Activated CD4-positive, CD25-positive, alpha-beta regulatory T cell treated with anti-CD3 and anti-CD28 coated beads, Interleukin-2, amount 50 U/mL, for 24 hours (primary cell): ENCODE measurements around the gene KDM8.
"Not testable (repeated sequence)": the region's sequence is repeated elsewhere in the genome, so short reads cannot be mapped to it uniquely, and the experiment has no call there.

Experiments used
- ATAC-seq, 2 donors: fragments of 150-1000 bp; cut with Tn5 transposase; one replicate each; pipeline ENCODE4 v1.10.0; 2021; ENCODE audit warnings: mild to moderate bottlenecking in 1 of 2, moderate library complexity in 1 of 2

The KDM8 gene

DNA sequence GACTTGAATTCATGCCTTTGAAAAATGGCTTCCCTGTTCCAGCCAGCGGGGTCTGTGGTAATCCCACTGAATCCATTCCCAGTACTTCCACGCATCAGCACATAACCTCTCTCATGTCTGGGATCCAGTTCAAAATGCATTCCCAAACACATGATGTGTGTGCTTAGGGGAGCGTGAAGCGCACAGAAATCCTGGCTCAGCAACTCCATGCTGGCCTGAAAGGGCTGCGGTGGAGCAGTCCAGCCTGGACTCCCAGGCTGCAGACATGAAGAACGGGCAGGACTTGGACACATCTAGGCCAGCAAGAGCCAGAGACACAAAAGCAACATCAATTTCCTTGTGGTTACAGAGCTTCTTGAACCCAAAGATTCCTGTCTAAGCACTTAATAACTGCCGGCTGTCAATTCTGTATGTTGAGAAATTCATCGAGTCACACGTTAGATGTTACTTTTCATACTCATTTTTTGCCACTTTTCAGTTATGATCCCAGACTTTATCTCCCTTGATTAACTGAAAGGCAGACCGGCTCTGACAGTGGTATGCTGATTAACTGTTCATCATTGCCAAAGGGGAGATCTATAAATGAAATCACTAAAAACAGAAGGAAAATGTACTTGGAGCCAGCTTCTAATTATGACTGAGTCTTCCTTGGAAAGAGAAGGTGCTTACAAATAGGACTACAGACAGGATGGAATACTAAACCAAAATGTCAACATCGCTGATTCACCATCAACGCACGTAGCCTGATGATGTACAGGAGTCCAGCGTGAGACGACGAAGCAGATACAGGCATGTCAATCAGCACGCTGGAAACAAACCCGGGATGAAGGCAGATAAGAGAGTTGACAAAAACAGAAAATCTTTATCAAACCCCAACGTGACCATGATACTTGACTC lies 42.2 kb downstream of the KDM8 start:
- ATAC-seq: peak; percentile 90 to 93

DNA sequence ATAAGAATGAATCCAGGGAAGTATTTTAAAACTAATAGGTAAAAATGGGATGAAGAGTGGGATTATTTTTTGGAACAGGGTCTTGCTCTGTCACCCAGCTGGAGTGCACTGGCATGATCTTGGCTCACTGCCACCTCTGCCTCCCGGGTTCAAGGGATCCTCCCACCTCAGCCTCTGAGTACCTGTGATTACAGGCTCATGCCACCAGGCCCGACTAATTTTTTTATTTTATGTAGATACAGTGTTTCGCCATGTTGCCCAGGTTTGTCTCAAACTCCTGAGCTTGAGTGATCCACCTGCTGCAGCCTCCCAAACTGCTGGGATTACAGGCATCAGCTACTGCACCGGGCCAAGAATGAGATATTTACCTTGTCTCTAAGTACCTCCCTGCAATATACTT lies 43.1 kb downstream of the KDM8 start:
- ATAC-seq: no peak

DNA sequence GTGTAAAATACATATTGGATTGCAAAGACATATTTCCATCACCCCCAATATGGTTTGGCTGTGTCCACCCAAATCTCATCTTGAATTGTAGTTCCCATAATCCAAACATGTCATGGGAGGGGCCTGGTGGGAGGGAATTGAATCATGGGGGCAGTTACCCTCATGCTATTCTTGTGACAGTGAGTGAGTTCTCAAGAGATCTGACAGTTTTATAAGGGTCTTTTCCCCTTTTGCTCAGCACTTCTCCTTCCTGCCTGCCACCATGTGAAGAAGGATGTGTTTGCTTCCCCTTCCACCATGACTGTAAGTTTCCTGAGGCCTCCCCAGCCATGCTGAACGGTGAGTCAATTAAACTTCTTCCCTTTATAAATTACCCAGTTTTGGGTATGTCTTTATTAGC lies 43.8 kb downstream of the KDM8 start:
- ATAC-seq: not testable (repeated sequence)

DNA sequence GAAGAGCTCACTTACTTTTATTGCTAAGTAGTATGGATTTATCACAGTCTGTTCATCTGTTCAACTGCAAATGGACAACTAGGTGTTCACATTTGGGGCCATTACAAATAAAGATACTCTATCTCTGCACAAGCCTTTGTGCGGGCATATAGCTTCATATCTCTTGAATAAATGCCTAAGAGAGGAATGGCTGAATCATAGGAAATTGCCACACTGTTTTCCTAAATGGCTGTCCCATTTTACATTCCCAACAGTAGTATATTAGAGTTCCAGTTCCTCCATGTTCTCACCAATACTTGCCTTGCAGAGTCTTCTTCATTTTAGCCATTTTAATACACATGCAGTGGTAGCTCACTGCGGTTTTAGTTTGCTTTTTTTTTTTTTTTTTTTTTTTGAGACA lies 44.7 kb downstream of the KDM8 start:
- no peak for ATAC-seq

DNA sequence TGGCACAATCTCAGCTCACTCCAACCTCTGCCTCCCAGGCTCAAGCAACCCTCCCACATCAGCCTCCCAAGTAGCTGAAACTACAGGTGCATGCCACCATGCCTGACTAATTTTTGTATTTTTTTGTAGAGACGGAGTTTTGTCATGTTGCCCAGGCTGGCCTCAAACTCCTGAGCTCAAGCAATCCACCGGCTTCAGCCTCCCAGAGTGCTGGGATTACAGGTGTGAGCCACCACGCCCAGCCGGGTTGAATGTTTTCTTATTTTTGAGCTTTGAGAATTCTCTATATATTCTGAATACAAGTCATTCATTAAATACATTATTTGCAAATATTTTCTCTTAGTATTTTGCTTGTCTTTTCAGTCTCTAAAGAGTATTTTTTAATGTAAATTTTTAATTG lies 45.6 kb downstream of the KDM8 start:
- ATAC-seq: not testable (repeated sequence)

DNA sequence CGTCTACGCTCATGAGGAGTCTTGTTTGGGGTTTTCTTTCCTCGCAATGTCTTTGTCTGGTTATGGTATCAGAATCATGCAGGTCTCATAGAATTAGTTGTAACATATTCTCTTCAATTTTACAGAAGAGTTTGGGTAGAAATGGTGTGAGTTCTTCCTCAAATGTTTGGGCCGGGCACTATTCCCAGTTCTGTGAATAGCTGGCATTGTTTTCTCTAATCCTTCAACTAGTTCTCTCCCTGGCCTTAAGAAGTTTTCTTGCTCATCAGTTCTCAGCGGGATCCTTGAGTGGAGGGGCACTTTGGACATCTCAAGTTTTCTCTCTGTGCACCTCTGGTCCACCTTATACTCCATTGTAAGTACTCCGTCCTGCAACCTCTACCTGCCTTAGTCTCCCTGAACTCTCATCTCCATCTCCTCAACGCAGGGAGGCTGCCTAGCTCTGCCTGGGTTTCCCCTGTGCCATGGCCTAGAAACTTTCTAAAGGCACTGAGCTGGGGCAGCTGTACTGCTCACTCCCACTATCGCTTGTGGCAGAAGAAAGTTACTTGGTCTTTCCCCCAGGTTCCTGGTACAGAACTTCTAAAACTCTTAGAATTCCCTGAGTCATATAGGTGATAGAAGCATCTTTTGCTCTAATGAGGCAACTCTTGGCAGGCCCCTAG lies 48.3 kb downstream of the KDM8 start:
- peak; percentile 8 to 18 for ATAC-seq

DNA sequence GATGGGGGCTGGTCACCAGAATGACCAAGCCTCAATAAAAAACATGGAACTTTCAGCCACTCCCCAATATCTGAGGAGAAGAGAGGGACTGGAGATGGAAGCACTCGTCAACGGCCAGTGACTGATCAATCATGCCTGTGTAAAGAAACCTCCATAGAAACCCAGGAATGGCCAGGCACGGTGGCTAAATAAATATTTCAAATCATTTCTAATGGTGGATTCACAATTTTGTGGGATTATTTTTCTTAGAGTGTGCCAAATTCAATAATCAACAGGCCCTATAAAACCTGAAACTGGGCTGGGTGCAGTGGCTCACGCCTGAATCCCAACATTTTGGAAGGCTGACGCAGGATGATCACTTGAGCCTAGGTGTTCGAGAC lies 48.9 kb downstream of the KDM8 start:
- ATAC-seq: no peak

DNA sequence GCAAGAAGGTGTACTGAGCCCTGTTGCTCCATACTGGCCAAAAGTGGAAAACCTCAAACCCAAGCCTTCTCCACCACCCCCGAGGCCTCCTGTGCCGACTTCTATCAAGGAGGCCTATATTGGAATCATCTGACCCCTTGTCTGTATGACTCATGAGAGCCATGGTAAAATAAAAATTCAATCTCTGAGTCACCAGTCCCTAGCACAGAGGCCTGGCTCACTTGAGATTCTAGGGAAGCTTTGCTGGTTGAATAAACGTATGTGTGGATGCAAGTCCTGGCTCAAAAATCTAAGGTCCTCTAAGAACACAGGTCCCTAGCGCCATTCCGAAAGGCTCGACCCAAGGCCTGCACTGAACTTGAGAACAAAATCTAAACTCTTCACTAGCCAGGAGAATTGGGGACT lies 50.2 kb downstream of the KDM8 start:
- peak; percentile 41 to 55 for ATAC-seq

DNA sequence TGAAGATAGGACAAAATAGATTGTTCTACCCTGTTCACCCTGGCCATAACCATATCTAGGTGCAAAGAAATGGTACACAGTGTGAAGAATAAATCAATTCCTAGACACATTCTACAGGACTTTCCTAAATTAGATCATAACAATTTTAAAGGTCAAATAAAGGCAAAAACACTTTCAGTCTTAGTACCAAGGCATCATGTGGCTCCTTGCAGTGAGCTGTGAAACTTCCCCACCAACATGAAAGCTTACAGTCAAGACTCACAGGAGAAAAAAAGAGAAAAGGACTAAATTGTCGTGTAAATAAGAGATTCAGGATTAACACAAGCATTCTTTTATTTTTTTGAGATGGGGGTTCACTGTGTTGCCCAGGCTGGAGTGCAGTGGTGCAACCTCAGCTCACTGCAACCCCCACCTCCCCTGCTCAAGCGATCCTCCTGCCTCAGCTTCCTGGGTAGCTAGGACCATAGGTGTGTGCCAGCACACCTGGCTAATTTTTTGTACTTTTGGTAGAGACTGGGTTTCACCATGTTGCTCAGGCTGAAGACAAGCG lies 51.0 kb downstream of the KDM8 start:
- ATAC-seq: peak; percentile 80 to 83

DNA sequence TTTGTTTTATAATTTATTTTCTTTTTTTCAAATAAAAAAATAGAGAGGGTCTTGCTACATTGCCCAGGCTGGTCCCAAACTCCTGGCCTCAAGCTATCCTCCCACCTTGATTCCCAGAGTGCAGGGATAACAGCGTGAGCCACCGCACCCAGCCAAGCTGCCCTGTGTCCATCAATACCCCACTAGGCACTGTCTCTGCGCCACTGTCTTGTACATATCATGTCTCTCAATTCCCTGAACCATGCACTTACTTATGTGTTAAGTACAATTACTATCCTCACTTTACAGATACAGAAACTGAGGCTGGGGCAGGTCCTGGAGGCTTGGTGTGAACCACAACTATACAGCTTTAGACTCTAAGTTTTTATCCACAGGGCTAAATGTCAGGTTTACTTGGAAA lies 53.5 kb downstream of the KDM8 start:
- no peak for ATAC-seq

DNA sequence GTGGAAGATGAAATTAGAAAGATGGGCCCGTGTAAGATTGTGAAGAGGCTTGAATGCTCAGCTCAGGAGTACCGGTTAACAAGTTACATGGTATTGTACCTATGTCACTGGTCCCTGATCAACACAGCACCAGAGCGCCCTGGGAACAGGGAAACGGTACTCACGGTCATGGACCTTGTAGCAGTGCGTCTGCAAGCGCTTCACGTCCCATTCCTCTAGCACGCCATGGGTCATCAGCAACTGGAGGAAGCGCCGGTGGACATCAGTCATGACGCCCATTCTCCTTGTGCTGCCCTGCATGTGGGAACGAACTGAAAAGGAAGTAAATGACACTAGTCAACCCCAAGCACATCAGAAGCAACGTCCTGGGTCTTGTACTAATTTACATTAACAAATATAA lies 53.9 kb downstream of the KDM8 start:
- no peak for ATAC-seq

DNA sequence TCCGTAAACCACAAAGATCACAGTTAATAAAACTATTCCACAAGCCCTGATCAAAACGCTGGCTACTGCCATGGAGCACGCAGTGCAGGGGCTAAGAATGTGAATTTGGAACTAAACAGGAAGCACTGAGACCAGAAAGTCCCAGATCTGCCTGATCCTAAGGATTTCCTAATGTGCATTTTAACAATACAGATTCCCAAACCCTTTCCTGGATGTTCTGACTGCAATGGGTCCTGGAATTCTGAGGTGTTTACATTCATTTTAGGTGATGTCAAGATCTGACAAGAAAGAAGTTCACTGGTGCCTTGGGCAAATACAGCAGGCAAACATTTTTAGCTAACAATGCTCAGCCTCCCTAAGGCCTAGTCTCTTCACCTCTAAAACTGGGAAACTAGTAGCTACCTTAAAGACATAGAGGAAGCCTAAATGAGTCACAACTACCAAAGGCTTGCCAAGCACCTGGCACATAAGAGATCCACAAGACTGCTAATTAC lies 55.0 kb downstream of the KDM8 start:
- no peak for ATAC-seq

DNA sequence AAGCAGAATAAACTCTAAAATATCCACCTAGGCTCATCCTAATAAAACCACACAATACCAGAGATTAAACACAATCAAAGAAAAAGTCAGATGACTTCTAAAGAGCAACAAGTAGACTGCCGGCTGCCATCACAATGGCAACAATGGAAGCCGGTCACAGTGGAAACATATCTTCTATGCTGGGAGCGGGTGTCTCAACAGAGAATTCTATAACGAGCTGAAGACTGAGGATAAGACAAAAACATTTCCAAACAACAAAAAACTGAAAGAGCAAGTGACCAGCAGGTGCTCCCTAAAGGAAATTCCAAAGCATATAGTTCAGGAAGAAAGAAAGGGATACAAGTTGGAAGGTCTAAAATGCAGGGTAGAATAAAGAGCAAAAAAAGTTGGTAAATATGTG lies 56.4 kb downstream of the KDM8 start:
- no peak for ATAC-seq

DNA sequence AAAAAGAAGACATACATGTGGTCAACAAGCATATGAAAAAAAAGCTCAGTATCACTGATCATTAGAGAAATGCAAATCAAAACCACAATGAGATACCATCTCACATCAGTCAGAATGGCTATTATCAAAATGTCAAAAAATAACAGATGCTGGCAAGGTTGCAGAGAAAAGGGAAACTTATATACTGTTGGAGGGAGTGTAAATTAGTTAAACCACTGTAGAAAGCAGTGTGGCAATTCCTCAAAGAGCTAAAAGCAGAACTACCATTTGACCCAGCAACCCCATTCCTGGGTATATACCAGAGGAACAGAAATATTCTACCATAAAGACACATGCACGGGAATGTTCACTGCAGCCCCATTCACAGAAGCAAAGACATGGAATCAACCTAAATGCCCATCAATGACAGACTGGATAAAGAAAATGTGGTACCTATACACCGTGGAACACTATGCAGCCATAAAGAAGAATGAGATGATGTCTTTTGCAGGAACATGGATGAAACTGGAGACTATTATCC lies 59.6 kb downstream of the KDM8 start:
- ATAC-seq: not testable (repeated sequence)

DNA sequence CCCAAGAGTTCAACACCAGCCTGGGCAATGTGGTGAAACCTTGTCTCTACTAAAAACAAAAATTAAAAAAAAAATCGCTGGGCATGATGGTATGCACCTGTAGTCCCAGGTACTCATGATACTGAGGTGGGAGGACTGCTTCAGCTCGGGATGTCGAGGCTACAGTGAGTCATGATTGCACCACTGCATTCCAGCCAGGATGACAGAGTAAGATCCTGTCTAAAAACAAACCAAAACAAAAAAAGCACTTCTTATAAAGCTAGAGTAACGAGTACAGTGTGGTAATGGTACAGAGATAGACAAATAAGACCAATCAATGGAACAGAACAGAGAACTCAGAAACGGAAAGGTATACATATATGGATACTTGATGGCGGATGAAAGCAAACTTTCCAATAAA lies 60.8 kb downstream of the KDM8 start:
- ATAC-seq: no peak

DNA sequence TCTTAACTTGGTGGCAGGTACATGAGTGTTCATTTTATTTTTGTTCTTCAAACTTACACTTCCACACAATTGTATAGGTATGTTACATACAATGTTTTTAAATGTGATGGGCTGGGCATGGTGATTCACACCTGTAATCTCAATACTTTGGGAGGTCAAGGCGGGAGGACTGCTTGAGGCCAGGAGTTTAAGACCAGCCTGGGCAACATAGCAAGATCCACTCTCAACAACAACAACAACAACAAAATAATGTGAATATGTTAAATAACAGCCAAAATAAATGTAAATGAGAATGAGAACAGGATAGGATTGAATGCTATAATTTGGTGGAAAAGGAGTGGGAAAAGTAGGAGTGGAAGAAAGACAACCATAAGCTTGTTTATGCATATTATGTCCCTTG lies 62.7 kb downstream of the KDM8 start:
- no peak for ATAC-seq

DNA sequence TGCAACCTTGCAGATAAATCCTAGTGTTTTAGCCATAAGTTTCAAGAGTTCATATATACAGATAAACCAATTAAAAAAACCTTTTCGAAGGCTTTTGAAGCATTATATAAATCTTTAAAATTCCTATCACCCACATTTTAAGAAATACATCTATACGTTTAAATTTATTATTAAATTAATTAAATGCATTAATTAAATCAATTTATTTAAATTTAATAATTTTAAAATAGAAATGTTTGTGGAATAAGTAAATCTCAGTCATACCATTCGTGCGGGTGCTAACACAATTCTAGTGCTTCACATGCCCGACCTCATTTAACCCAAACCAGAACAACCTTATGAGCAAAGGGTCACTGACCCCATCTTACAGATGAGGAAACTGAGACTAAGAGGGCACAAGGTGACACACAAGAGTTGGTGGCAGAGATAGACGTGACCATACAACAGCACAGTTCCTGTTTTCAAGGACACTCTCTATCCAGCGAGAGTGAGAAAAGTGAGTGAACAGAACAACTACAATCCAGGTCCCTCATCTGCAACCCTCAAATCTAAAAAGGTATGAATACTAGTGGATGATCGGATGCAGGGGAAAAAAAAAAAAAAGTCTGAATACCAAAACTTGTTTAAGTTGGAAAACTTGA lies 63.8 kb downstream of the KDM8 start:
- ATAC-seq: no peak

DNA sequence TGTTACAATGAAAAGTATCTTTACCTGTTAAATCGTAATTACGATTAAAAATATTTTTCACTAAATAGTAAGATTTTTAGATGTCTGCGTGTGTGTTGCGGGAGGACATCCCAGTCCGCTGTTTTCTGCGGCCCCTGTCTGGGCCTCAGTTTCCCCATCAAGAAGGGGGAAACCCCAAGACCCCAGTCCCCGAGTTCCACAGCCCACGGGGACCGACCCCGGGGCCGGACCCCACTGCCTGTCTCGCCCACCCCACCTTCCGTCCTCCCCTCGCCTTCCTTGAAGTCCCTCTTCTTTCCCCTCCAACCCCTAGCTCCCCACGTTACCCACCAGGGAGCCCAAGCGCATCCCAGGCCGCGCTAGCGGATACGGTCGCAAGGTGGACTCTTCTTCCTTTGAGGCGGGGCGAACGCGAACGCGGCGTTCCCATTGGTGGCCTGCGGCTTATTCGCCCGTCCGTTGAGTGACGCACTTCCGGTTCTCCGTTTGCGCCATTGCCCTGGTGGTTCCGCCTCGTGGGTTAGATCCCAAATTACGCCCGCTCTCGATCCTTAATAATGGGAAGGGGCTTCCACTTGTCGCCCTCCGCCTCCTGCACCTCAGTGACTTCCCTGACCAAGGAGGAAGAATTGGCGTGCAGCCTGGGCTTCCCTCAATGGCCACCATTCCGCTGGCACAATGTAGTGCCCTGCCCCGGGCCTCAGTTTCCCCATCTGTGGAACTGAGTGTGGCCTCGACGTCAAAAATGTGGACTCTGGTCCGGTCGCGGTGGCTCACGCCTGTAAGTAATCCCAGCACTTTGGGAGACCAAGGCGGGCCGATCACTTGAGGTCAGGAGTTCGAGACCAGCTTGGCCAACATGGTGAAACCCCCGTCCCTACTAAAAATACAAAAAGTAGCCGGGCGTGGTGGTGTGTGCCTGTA lies 65.3 kb downstream of the KDM8 start, which contains the start of gene NSMCE1:
Gene NSMCE1, minus strand, starts transcription at position 397 of the 924 bp plus-strand sequence. CDS start 11,202 bp downstream, outside the sequence.
- peak; percentile 99 for ATAC-seq

DNA sequence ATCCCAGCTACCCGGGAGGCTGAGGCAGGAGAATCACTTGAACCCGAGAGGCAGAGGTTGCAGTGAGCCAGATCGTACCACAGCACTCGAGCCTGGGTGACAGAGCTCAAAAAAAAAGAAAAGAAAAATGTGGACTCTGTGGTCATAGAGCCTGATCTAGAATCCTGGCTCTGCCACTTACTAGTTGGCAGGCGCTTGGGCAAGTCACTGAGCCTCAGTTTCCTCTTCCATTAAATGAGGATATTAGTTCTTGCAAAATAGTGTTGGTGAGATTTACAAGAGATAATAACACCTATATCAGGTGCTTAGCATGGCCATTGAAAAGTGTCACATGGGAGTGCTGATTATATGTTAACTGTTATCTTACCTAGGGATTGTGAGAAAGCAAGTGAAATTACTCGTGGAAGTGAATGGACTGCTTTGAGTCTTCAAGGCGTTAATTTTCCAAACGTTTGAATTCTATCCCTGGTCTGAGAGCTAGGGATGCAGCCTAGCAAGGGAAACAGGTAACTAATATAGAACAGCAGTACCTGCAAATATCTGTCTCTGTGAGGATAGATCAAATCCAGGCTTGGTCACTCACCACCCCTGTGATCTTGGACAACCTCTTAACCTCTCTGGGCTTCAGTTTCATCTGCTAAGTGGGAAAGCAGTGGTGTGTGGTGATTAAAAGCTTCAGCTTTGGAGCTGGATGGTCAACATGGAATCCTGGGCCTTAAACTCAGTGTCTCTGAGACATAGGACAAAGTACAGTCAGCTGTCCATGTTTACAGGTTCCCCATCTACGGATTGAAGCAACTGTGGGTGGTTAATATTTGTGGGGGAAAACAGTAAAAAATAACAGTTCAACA lies 66.2 kb downstream of the KDM8 start:
- no peak for ATAC-seq

DNA sequence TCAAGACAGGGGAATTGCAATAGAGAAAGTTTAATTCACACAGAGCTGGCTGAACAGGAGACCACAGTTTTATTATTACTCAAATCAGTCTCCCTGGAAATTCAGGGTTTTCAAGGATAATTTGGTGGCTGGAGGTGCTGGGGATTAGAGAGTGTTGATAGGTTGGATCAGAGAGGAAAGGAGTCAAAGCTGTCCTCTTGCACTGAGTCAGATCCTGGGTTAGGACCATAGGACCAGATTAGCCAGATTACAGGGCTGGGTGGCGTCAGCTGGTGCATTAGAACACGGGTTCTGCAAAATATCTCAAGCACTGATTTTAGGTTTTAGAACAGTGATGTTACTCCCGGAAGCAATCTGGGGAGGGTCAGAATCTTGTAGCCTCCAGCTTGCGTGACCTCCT lies 67.0 kb downstream of the KDM8 start:
- no peak for ATAC-seq
